ENCODE results near the gene SRPK3.

- TF ChIP-seq CTCF (IDR thresholded peaks at IDR 0.05) = no peak
- TF ChIP-seq POLR2A (IDR thresholded peaks at IDR 0.05) = no peak
These were observed 44.2 kb downstream of the SRPK3 start for GRCh38 chrX:153825042-153825441.
